GM13976 (cell line): Measurements from ENCODE around the gene SAV1.

ENCODE experiments used
- DNase-seq: peaks from one replicate; pipeline ENCODE4 v3.0.0; 2012; ENCODE audit warnings: low spot score
- in situ Hi-C: fragments of 300-500 bp; cut with MboI; formaldehyde crosslinking; loops from one replicate; pipeline ENCODE4 v1.12.0; 2022; ENCODE audit warnings: low sequenced_read_pairs, mixed read lengths, inconsistent platforms; ENCODE audit not compliant: unreplicated experiment
- TF ChIP-seq, protein P1 (sequence below): IDR thresholded peaks from 2 replicates; pipeline ENCODE4 v1.5.1; 2012; ENCODE audit warnings: borderline replicate concordance, mild to moderate bottlenecking; ENCODE audit not compliant: insufficient read depth; ENCODE audit errors: extremely low read depth, missing control alignments, control extremely low read depth

The SAV1 gene

DNA sequence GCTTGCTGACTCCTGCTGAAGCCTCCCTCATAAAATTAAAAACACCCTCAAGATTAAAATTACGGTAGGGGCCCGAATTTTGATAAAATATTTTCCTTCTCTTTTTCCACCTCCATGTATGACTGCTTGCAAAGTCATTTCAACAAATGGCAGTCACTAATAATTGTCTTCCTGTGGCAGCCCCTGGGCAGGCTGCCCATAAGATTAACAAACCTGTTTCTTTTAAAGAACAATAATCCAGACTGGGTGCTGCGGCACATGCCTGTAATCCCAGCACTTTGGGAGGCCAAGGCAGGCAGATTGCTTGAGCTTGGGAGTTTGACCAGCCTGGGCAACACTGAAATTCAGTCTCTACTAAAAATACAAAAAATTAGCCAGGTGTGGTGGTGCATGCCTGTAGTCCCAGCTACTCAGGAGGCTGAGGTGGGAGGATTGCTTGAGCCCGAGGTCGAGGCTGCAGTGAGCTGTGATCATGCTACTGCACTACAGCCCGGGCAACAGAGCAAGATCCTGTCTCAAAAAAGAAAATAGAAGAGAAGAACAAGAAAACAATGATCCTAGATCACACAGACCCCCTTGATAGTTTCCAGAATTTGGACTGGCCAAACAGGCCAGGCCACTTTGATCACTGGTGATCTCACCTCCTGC, 8.7 kb downstream of the SAV1 start:
- DNase-seq, result no peak
- TF ChIP-seq, protein P1, sequence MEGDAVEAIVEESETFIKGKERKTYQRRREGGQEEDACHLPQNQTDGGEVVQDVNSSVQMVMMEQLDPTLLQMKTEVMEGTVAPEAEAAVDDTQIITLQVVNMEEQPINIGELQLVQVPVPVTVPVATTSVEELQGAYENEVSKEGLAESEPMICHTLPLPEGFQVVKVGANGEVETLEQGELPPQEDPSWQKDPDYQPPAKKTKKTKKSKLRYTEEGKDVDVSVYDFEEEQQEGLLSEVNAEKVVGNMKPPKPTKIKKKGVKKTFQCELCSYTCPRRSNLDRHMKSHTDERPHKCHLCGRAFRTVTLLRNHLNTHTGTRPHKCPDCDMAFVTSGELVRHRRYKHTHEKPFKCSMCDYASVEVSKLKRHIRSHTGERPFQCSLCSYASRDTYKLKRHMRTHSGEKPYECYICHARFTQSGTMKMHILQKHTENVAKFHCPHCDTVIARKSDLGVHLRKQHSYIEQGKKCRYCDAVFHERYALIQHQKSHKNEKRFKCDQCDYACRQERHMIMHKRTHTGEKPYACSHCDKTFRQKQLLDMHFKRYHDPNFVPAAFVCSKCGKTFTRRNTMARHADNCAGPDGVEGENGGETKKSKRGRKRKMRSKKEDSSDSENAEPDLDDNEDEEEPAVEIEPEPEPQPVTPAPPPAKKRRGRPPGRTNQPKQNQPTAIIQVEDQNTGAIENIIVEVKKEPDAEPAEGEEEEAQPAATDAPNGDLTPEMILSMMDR, result no peak
- in situ Hi-C loops, result no loop called here

DNA sequence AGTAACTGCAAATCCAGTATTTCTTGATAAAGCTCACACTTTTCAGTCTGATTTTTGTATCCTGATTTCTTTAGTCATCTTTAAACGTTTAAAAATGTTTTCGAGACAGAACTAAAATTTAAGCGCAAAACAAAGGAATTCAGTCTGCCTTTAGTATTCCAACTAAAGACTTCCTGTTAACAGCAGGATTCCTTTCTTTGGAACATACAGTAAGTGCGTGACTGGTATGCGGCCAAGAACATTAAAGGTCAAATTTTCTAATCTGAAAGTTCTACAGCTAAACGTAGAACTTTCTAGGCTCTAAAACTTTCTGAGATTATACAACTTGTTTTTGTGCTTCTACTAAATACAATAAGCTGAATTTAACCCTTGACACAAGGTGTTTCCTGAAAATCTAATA, 9.9 kb downstream of the SAV1 start:
- in situ Hi-C loops, result no loop called here
- TF ChIP-seq, protein P1, result no peak
- no peak for DNase-seq

- DNase-seq, result no peak
- TF ChIP-seq, protein P1, result no peak
- in situ Hi-C loops, result no loop called here
These were observed 10.4 kb downstream of the SAV1 start for GRCh38 chr14:50657753-50658152.

DNA sequence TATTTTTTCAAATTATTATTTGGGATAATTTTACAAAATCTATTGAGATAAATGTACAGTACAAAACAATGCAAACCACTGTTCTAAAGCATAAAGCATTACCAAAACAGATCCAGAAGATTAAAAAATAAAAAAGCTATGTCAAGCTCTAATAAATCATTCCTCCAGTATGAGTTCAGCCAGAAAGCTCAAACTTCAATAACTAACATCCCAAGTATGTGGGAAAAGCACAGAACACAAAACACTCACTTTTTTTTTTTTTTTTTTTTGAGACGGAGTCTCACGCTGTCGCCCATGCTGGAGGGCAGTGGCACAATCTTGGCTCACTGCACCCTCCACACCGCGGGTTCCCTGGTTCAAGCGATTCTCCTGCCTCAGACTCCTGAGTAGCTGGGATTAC, 11.3 kb downstream of the SAV1 start:
- TF ChIP-seq, protein P1, result no peak
- in situ Hi-C loops, result no loop called here
- DNase-seq, result no peak

- DNase-seq, result no peak
- TF ChIP-seq, protein P1, result no peak
- in situ Hi-C loops, result no loop called here
These were observed 18.4 kb downstream of the SAV1 start for GRCh38 chr14:50649691-50650090.

DNA sequence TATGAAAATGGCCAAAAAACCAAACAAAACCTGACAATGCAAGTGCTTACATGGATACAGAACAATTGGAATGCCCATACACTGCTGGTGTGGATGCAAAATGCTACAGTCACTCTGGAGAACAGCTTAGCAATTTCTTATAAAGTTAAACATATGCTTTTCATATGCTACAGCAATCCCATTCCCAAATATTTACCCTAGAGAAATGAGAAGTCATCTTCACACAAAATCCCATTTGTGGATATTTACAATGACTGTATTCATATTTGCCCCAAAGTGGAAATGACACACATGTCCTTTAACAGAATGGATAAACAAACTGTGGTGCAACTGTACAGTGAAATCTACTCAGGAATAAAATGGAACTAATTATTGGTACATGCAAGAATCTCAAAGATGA, 20.4 kb downstream of the SAV1 start:
- TF ChIP-seq, protein P1, result no peak
- DNase-seq, result no peak
- in situ Hi-C loops, result no loop called here
